Activated CD4-positive, alpha-beta T cell treated with anti-CD3 and anti-CD28 coated beads, Interleukin-2, amount 50 U/mL, for 16 hours (primary cell): ENCODE data around the gene BAIAP2L1.
"Not testable (repeated sequence)": the region's sequence is repeated elsewhere in the genome, so short reads cannot be mapped to it uniquely, and the experiment has no call there.

Experiments used
- DNase-seq: peaks from one replicate; pipeline ENCODE4 v3.0.0-alpha.2; 2020

Gene BAIAP2L1

DNA sequence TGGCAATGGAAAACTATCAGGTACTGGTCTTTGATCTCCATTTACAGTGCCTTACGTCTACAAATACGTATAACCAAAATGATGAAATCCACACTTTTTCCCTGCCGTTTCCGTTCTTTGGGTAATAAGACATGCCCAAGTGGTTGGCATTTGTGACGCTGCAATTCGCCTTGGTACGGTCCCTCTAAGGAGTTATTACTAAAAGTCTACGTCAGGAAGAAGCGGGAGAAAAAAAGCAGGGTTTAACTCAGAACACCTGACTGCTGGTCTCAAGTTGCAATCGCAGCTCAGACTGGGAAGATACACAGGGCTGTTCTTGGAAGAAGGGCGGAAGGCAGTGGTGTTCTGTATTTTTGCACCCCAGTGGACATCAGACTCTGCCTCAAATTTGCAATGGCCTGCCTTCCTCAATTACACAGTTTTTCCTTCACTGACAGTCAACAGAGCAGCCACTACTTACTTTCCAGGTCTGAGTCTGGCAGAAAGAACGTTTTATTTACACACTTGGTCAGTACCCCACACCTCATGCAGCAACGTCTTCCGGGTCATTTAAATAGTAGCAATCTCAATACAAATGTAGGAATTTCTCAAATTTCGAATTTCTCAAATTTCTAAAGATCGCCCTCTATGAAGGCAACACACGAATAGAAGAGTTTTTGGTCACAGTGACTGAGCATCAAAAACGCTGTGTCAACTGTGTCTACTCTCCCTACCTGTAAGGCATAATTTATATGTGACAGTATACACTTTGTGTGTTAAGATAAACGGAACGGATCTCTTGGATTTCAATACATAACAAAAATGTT is 2.1 kb downstream of the BAIAP2L1 start:
- no peak for DNase-seq

DNA sequence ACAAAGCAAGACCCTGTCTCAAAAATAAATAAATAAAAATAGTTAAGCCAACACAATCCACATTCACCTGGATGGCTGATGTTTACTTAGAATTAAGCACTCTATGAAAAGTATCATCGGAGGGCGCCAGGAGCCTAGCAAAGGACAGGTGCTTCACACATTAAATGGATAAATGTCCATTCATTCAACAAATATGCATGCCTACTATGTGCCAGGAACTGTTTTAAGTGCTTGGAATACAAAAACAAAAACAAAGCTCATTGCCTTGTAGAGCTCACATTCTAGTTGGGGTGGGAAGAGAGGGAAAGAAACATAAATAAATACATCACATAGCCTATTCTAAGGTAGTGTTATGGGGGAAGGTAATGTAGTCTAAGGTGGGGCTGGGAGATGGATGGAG is 4.1 kb downstream of the BAIAP2L1 start:
- no peak for DNase-seq

DNA sequence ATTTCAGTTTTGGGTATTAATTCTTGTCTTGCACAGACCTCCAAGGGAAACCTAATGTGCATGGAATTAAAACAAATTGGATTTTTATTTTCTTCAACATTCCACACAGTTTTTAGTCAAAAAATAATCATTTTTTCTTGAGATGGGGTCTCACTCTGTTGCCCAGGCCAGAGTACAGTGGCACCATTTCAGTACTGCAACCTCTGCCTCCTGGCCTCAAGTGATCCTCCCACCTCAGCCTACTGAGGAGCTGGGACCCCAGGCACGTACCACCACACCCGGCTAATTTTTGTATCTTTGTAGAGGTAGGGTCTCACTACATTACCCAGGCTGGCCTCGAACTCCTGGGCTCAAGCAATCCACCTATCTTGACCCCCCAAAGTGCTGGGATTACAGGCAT is 4.9 kb downstream of the BAIAP2L1 start:
- no peak for DNase-seq

DNA sequence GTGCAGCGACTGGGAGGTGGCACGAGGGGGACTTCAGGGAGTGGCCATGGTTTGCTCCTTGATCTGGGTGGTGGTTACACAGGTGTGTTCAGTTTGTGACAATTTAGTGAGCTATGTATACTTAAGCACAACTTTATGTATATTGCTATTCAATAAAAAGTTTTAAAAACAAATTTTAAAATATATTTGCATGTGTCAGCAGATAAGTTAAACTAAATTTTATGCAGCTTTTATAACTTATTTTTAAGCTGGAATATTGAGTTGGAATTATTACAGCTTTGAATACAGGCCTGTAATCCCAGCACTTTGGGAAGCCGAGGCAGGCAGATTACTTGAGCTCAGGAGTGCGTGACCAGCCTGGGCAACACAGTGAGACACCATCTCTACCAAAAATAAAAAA is 5.4 kb downstream of the BAIAP2L1 start:
- no peak for DNase-seq

DNA sequence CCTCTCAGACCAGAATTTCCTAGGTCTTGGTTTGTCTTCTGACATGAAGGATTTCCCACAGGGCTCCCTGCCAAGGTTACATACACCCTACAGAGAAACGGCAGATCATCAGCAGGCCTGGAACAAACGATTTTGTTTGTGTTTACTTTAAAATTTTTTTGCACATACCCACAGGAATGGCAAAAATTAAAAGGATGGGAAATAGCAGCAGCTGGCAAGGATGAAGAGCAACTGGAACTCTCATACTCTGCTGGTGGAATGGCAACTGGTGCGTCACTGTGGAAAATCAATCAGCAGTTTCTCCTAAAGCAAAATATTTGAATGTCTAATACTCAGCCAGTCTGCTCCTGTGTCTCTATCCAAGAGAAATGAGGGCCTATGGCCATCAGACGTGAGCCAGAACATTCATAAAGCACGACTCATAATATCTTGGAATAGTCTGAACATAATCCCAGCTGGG is 6.5 kb downstream of the BAIAP2L1 start:
- no peak for DNase-seq

DNA sequence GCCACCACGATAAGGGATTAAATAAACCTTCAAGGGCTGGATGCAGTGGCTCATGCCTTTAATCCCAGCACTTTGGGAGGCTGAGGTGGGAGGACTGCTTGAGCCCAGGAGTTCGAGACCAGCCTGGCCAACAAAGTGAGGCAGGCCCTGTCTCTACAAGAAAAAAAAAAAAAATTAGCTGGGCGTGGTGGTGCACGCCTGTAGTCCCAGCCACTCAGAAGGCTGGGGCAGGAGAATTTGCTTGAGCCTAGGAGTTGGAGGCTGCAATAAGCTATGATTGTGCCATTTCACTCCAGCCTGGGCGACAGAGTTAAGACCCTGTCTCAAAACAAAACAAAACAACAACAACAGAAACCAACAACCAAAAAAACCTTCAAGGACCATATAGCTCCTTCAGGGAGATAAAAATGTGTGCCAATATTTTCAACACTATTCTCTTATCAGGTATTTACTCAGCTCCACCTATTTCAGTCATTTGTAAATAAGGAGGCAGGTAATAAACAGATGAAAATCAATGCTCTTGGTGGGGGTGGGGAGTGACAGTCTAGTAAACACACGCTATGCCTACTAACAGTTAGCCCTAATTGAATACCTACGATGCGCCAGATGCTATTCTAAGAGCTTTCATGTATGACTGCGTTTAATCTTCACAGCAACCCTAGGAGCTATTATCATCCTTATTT is 13.2 kb downstream of the BAIAP2L1 start:
- DNase-seq, result no peak

DNA sequence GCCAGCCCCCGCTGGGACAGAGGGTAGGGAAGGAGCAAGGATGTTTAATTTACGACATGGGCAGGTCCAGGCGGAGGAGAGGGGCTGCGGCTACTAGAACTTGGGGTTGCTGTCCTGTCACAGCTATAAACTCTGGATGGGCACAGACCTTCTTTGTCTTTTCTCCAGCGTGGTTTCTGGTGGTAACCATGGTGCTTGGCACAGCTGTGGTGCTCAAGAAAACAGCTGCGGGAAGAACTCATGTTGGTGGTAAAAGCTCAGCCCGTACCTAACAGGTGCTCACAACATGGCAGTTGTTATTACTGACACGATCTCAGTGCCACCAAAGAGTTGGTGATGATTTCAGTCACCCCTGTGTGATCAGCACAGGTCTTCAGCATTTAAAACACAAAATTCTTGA is 13.8 kb downstream of the BAIAP2L1 start:
- no peak for DNase-seq

DNA sequence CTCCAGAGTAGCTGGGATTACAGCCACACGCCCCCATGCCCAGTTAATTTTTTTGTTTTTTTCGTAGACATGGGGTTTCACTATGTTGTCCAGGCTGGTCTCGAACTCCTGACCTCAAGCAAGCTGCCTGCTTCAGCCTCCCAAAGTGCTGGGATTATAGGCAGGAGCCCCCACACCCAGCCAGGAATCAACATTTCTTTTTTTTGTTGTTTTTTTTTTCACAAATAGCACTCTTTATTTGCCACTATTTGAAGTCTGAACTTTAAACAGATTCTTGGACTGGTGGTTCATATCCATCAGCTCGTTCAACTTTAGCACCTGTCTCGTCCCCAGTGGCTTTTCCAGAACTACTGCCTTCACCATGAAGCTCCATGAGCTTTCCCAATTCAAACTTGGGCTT is 15.4 kb downstream of the BAIAP2L1 start:
- DNase-seq, result not testable (repeated sequence)

DNA sequence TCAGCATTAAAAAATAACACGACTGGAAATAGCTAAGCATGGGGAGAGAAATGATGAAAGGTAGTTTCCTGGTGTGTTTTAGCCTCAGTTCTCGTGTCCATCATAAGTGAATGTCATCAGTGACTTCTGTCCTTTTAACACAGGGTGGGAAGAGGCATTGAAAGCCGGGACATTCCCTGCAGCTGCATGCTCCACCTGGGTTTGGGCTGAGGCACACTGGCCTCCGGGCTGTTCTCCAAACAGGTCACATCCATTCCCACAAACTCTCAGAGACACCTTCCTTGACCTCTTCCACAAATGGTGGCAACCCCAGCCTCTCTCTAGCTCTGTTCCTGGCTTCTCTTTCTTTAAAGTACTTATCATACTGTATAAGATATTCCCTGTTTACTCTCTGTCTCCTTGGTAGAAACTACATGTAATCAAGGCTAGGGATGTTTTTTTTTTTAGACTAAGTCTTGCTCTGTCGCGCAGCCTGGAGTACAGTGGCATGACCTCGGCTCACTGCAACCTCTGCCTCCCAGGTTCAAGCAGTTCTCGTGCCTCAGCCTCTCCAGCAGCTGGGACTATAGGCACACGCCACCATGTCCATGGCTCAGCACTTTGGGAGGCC is 22.6 kb downstream of the BAIAP2L1 start:
- no peak for DNase-seq

DNA sequence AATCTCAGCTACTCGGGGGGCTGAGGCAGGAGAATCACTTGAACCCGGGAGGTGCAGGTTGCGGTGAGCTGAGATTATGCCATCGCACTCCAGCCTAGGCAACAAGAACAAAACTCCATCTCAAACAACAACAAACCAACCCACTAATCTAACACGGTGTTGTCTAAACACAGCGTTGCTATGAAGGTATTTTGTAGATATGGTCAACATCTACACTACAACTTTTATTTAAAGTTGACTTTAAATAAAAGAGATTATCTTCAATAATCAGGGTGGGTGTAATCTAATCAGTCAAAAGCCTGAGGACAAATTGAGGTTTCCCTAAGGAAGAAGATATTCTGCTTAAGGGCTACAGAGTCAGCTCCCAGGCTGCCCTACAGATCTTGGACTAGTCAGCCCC is 24.2 kb downstream of the BAIAP2L1 start:
- DNase-seq, result no peak

DNA sequence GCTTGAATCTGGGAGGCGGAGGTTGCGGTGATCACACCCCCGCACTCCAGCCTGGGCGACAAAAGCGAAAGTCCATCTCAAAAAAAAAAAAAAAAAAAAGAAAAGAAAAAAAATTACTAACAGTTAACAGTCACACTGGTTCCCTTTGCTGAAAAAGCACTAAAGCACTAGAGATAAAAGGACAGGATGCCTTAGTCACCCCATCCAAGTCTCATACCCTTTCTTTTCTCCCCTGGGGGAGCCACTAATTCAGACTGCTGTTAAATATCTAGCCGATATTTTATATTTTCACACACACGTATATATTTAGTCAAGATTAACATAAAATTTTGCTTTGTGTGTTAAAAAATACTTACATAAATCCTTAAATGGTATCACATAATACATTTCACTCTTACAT is 25.2 kb downstream of the BAIAP2L1 start:
- no peak for DNase-seq

DNA sequence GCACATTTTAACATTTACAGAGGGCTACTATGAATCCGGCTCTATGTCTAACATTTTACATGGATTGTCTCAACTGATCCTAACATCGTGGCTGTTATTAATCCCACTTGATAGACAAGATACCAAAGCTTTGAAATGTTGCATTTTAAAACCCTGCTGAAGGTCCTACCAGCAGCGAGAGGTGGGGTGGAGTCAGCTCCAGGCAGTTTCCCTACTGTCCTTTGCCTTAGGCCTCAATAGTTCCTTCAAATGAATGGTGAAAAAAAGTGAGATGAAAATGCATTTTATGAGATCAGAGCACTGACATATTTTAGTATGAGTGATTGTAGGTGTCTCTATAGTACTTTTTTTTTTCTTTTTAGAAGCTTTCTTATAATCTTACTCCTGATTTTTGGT is 26.6 kb downstream of the BAIAP2L1 start:
- DNase-seq, result no peak

DNA sequence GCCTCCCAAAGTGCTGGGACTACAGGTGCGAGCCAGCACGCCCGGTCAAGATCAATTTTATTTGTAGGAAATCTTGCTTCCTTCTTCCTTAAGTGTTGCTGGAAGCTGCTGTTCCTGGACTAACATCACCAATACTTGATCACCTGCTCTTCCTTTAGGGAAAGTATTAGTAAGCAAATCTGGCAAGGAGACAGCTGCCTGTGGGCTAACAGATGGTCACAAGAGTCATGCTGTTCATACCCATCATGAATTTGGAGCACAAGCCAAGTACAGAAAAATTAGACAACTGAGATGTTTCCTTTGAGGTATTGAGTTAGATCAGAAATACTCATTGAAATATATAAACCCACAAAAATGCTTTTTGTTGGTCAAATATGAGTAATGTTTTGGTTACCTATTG is 27.9 kb downstream of the BAIAP2L1 start:
- DNase-seq, result no peak

DNA sequence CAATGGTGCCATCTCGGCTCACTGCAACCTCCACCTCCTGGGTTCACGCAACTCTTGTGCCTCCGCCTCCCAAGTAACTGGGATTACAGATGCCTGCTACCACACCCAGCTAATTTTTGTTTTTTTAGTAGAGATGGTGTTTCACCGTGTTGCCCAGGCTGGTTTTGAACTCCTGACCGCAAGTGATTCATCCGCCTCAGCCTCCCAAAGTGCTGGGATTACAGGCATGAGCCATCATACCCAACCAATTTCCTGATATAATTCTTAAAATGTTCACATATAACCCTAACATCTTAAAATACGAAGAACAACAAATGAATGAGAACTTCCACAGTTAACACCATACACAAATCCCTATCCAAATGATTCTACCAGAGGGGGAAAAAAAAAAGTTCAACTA is 31.2 kb downstream of the BAIAP2L1 start:
- no peak for DNase-seq

DNA sequence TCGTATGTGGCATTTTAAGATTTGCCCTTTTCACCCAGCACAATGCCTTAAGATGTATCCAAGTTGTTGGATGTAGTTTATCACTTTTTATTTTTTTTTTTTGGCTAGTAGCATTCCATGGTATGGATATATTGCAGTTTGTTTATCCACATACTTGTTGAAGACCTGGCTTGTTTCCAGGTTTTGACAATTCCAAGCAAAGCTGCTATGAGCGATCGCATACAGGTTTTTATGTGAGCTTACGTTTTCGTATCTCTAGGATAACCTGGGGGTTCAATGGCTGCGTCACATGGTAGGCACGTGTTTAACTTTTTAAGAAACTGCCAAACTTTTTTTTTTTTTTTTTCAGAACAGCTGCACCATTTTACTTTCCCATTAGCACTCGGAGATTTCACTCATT is 32.2 kb downstream of the BAIAP2L1 start:
- no peak for DNase-seq

DNA sequence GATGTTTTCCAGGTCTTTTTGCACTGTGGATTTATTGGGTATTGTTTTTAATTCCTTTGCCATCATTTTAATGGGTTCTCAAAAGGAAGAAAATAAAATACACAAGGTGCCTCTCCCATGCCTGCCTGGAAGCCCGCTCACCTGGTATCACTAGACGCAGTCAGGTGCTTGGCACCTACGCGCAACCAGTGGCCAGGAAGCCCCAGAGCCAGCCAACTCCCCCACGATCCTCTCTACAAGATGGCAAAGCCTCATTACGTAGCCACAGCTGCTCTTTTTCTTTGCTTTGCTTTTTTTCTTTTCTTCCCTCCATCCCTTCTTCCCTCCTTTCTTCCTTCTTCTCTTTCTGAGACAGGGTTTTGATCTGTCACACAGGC is 34.3 kb downstream of the BAIAP2L1 start:
- DNase-seq, result no peak

DNA sequence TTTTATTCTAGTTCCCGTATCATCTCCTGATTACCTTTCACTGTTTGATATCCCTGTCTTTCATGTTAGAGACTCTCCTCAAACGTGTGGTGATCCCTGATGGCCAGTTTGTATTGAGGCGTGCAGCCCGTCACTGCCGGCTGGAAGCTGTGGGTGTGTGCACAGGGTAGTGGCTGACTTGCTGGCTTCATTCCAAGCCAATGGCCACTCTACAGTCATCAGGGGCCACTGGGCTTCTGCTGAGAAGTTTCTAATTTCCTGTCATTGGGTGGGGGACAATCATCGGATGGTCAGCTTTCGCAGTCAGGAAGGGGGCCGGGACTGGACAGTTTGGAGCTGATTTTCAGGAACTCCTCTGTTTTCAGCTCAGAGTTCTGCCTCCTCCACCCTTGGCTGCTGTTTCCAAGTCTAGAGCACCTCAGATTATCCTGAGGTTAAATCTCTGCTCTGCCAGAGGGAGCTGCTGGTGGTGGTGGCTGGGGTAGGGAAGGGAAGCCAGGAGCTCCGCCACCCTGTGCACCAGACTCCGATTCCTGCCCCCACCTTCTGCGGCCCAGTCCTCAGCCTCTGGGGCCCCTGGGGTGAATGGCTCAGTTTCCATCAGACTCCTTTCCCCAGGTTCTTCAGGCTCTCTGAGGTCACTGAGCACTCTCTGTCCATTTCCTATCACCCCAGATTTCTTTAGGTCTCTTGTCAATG is 34.9 kb downstream of the BAIAP2L1 start:
- DNase-seq, result no peak

DNA sequence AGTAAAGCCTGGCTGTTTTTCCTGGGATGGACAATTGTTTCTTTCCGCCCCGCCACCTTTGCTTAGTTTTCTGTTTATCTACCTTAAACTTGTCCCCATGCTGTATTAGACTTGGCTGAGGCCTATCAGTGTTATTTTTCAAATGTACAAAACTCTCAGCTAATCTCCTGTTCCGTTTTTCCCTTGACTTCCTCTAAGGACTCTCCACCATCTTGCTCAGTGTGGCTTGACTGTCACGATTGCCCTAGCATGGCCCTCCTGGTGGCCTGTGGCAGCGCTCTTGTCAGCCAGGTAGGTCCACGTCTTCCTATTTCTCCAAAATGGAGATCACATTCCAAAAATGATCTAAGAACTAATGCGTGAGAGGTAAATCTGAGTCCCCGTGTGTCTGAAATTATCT is 36.7 kb downstream of the BAIAP2L1 start:
- DNase-seq, result no peak

DNA sequence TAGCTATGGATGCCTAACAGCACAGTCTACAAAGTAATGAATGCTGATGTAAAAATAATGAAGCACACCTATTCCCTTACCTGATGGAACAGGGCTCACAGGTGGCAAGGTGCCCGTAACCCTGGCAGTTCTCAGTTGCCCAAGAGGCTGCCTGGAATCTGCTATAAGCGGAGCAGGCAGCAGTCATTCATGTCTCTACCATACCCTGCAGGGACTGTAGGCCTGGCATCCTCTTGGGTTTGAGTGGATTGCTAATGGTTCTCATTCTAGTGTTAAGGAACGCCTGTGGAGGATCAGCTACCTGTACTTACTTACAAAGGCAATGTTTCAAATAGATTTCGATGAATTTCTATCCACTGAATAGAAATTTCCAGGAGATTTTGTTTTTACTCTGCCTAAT is 38.4 kb downstream of the BAIAP2L1 start:
- no peak for DNase-seq

DNA sequence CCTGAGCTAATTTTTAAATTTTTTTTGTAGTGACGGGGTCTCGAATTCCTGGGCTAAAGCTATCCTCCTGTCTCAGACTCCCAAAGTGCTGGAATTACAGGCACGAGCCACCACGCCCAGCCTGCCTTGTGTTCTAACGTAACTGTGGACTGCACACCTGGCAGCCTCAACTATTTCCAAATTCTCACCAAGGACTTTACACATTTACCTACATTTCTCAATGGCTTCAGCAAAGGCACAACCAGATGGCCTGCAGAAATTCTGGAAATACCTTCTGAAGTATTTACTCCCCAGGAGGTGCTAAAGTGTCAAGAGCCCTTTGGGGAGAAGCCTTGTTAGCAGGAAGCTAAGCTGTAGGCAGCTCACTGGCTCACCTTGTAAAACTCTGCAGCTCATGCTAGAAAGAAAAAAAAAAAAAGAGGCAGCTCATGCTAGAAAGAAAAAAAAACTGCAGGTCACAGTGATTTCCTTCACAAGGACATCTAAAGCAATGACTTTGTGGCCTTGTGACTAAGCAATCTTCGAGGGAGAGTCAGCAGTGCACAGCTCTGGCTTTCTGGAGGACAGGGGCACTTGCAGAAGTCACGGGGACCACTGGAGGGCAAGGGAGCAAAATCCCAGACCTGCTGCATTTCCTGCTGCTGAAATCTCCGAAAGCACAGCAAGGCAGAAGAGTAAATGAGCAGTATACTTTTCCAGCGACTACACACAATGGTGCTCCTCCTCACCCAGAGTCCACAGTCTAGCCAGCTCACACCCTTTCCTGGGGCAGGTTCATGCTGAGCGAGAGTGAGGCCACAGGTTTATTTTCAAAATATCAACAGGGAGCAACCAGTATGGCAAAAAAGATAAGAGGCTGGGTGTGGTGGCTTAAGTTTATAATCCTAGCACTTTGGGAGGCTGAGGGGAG is 40.4 kb downstream of the BAIAP2L1 start:
- DNase-seq, result no peak

DNA sequence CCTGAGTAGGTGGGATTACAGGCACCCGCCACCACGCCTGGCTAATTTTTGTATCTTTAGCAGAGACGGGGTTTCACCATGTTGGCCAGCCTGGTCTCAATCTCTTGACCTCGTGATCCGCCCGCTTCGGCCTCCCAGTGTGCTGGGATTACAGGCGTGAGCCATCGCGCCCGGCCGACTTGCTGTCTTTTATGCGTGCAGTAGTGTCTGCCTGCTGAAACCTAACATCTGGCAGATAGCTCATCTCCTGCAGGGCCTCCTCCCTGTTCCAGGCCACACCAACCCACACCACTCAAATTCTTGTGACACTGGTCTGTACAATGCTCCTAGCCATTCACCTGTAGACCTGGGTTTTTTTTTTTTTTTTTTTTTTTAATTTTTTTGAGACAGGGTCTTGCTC is 41.5 kb downstream of the BAIAP2L1 start:
- DNase-seq, result no peak

DNA sequence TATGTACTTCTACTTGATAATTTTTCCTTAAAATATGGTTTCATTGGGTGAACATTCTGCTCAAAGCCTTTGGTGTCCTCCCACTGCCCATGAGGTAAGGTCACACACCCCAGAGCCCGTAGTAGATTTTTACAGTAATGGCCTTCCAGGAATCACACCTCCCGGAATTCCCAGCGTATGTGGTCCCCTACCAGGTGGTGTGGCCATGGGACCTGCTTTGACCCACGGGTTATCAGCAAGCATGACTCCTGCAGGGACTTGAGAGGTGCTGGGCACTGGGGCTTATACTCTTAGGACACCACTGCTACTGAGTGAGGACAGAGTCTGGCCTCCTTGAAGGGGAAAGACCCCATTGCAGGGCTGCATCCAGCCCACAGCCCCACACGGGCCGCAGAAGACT is 42.2 kb downstream of the BAIAP2L1 start:
- no peak for DNase-seq

DNA sequence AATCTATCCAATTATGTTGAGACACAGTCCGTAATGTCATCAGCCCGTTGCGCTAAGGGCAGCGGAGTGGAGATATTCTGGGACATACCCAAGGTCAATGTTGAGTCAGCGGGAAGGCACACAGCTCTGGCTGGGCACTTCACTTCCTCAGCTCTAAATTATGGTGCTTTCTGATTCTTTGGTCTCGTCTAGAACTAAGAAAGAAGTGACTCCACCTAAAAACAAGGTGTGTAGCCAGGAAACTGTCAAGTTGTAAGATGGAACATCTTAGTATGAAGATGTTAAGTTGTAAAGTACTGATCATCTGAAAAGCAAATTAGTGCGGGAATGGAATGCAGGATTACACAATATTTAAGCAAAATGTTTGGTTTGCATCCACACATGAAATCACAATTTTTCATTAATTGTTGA is 43.1 kb downstream of the BAIAP2L1 start:
- DNase-seq, result no peak
